Activated CD4-positive, CD25-positive, alpha-beta regulatory T cell (primary cell): ENCODE data around the gene RANGAP1.
A peak's percentile ranks its signal among the peaks of the same experiment; 100 is the strongest.

Experiments
- DNase-seq, 4 experiments: peaks; one replicate each; lab custom pipeline; 2025; lab: John Stamatoyannopoulos, UW

The RANGAP1 gene

GRCh38 chr22:41237707-41238569, 48.0 kb downstream of the RANGAP1 start:
- peak; percentile 47 to 81 (median 68) for DNase-seq

- no peak for DNase-seq
Observed at GRCh38 chr22:41237036-41237706, 48.8 kb downstream of the RANGAP1 start.

- no peak for DNase-seq
Observed at GRCh38 chr22:41234815-41235695, 50.9 kb downstream of the RANGAP1 start.

- DNase-seq = no peak
Observed at GRCh38 chr22:41231369-41231768, 54.6 kb downstream of the RANGAP1 start.

GRCh38 chr22:41230401-41230785, 55.6 kb downstream of the RANGAP1 start:
- DNase-seq = no peak

GRCh38 chr22:41229730-41230400, 56.1 kb downstream of the RANGAP1 start:
- DNase-seq = no peak

GRCh38 chr22:41229215-41229614, 56.8 kb downstream of the RANGAP1 start:
- DNase-seq = no peak

- no peak for DNase-seq
Observed at GRCh38 chr22:41226723-41227655, 59.0 kb downstream of the RANGAP1 start.

GRCh38 chr22:41223535-41223934, 62.5 kb downstream of the RANGAP1 start:
- DNase-seq = no peak

GRCh38 chr22:41222846-41223507, 63.0 kb downstream of the RANGAP1 start:
- DNase-seq = no peak

- no peak for DNase-seq
Observed at GRCh38 chr22:41217553-41218157, 68.3 kb downstream of the RANGAP1 start.

- DNase-seq = no peak
Observed at GRCh38 chr22:41216984-41217383, 69.0 kb downstream of the RANGAP1 start.

GRCh38 chr22:41215926-41216325, 70.1 kb downstream of the RANGAP1 start:
- DNase-seq = no peak

- DNase-seq = no peak
Observed at GRCh38 chr22:41215409-41215808, 70.6 kb downstream of the RANGAP1 start.

GRCh38 chr22:41206719-41207118, 79.3 kb downstream of the RANGAP1 start:
- DNase-seq = no peak

GRCh38 chr22:41204992-41205900, 80.7 kb downstream of the RANGAP1 start, which contains the start of gene L3MBTL2:
L3MBTL2 (plus strand) TSS chr22:41205312; CDS start chr22:41205363, 51 bp downstream.
- peak; percentile 94 to 97 (median 94) for DNase-seq

- no peak for DNase-seq
Observed at GRCh38 chr22:41204066-41204465, 81.9 kb downstream of the RANGAP1 start.

GRCh38 chr22:41203118-41203517, 82.9 kb downstream of the RANGAP1 start:
- DNase-seq = no peak
